NT2/D1 (cell line): ENCODE results near the gene SV2B.

ENCODE experiments used
- SUZ12 ChIP-seq: IDR thresholded peaks from 2 replicates; pipeline ENCODE4 v1.6.1; 2011; ENCODE audit not compliant: insufficient read length, insufficient read depth; ENCODE audit errors: extremely low read depth
- ZNF274 ChIP-seq: IDR thresholded peaks from 2 replicates; pipeline ENCODE4 v1.6.1; 2011; ENCODE audit warnings: mild to moderate bottlenecking, low read depth, low read length

DNA sequence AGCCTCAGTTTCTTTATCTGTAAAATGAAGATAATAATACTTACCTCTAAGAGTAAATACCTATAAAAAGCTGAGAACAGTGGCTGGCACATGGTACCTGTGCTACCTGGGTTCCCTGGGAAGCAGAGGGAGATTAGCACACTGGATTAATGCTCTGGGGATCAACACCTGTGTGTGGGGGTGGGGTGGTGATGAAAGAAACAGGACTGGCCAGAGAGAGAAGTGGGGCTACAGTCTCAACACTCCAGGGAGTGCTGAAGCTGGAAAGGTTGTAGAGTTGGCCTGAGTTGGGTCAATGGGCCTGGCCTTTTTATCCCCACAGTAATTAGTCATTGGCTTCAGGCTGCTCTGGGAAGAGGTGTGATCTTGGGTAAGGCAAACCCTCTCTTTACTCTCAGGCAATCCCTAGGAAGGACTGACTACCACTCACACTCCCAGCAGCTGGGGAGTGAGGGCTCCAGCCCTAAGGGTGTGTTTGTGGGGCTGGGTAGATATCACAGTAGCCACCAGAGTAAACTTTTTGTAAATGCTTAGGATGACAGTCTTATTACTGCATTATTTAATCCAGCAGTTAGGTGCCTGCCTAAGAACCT lies 102.5 kb downstream of the SV2B start:
- no peak for TF ChIP-seq SUZ12
- no peak for TF ChIP-seq ZNF274
